PC-3 (cell line): Measurements from ENCODE around the gene TEX13A. TPM values are rescaled to one million over a fixed set of nuclear protein-coding genes. Genes with fewer than 3 reads are reported as not detected.

ENCODE experiments used
- ATAC-seq: fragments of 200-7000 bp; cut with Tn5 transposase; 2 replicates; pipeline ENCODE4 v1.9.1; 2020; ENCODE audit warnings: mild to moderate bottlenecking, moderate library complexity
- BruUV-seq: library from RNA; stranded (reverse); fragments of 400-500 nt; replicated peaks from 2 replicates; lab custom pipeline; 2021; lab: Mats Ljungman, UMichigan
- CTCF ChIA-PET: fragments of 300-600 bp; sonication (Branson Sonifier 250); formaldehyde crosslinking; loops from one replicate; lab custom pipeline; 2022; ENCODE audit warnings: antibody characterized with exemption; lab: Charles Lee
- POLR2A ChIA-PET: fragments of 300-600 bp; sonication (Branson Sonifier 250); formaldehyde crosslinking; loops from one replicate; lab custom pipeline; 2022; ENCODE audit warnings: antibody characterized with exemption; ENCODE audit not compliant: unreplicated experiment; lab: Charles Lee
- DNase-seq: peaks from one replicate; pipeline ENCODE4 v3.0.0-alpha.2; 2015
- H2AFZ ChIP-seq: fragments of 300-600 bp; sonication (generic); 2 replicates; pipeline ENCODE4 v1.6.0; 2016; ENCODE audit warnings: antibody characterized with exemption, low read length
- H3F3A ChIP-seq: fragments of 300-600 bp; sonication (generic); one replicate; pipeline ENCODE4 v1.6.0; 2017; ENCODE audit warnings: antibody characterized with exemption, low read length, control low read depth, mild to moderate bottlenecking; ENCODE audit not compliant: unreplicated experiment
- H3K27ac ChIP-seq: fragments of 300-600 bp; sonication (generic); 2 replicates; pipeline ENCODE4 v1.5.1; 2016; ENCODE audit warnings: mild to moderate bottlenecking, low read length
- H3K27me3 ChIP-seq: fragments of 300-600 bp; sonication (generic); 2 replicates; pipeline ENCODE4 v1.6.1; 2016; ENCODE audit warnings: low read length, mixed read lengths
- H3K36me3 ChIP-seq: fragments of 300-600 bp; sonication (generic); 2 replicates; pipeline ENCODE4 v1.6.1; 2016; ENCODE audit warnings: low read depth, mixed run types, low read length, mixed read lengths
- H3K4me1 ChIP-seq: fragments of 300-600 bp; sonication (generic); 2 replicates; pipeline ENCODE4 v1.5.1; 2016; ENCODE audit warnings: low read length; ENCODE audit not compliant: insufficient read depth
- H3K4me2 ChIP-seq: fragments of 300-600 bp; sonication (generic); 2 replicates; pipeline ENCODE4 v1.6.0; 2016; ENCODE audit warnings: low read length
- H3K4me3 ChIP-seq: fragments of 300-600 bp; sonication (generic); 2 replicates; pipeline ENCODE4 v1.5.1; 2016; ENCODE audit warnings: mild to moderate bottlenecking, low read length, mixed read lengths
- H3K79me2 ChIP-seq: fragments of 300-600 bp; sonication (generic); 2 replicates; pipeline ENCODE4 v1.6.1; 2017; ENCODE audit warnings: low read length, mixed read lengths
- H3K9ac ChIP-seq: fragments of 300-600 bp; sonication (generic); 2 replicates; pipeline ENCODE4 v1.6.0; 2016; ENCODE audit warnings: mild to moderate bottlenecking, low read length
- H3K9me2 ChIP-seq: fragments of 300-600 bp; sonication (generic); replicated peaks from 2 replicates; pipeline ENCODE4 v1.6.1; 2016; ENCODE audit warnings: mixed run types, low read length, mixed read lengths
- H3K9me3 ChIP-seq: fragments of 300-600 bp; sonication (generic); 2 replicates; pipeline ENCODE4 v1.6.1; 2016; ENCODE audit warnings: low read length, mixed read lengths
- H4K20me1 ChIP-seq: fragments of 300-600 bp; sonication (generic); 2 replicates; pipeline ENCODE4 v1.6.1; 2016; ENCODE audit warnings: low read length, mixed read lengths
- CTCF ChIP-seq: fragments of 300-600 bp; sonication (generic); conservative IDR thresholded peaks from 2 replicates; pipeline ENCODE4 v1.5.1; 2017; ENCODE audit warnings: antibody characterized with exemption, low read depth, mild to moderate bottlenecking, low read length
- EZH2 ChIP-seq: fragments of 300-600 bp; sonication (generic); IDR thresholded peaks from one replicate; pipeline ENCODE4 v1.6.1; 2017; ENCODE audit warnings: antibody characterized with exemption, mild to moderate bottlenecking, low read length; ENCODE audit not compliant: unreplicated experiment
- EZH2phosphoT487 ChIP-seq: fragments of 300-600 bp; sonication (generic); IDR thresholded peaks from 2 replicates; pipeline ENCODE4 v1.6.1; 2018; ENCODE audit warnings: mild to moderate bottlenecking, antibody characterized with exemption, low read length, borderline replicate concordance
- intact Hi-C: fragments of 100-400 bp; cut with micrococcal nuclease; formaldehyde crosslinking; loops from 2 replicates; pipeline ENCODE4 v1.9.0; 2023
- total RNA-seq: library from RNA; depleted of rRNA; stranded (reverse); fragments of >200 nt; gene quantifications from 2 replicates; pipeline ENCODE4 v1.2.3, GENCODE V29; 2014

Gene TEX13A
- total RNA-seq, 1 experiment from 2014 or later, result not detected

GRCh38 chrX:105211066-105211575 is 9.4 kb downstream of the TEX13A start:
- TF ChIP-seq EZH2phosphoT487 (no peak), CTCF (no peak), EZH2 (no peak)
- CTCF ChIA-PET, result no interaction called here
- no TSS peak for BruUV-seq
- Histone ChIP-seq H3K27ac (no peak overlapping the region), H3K9me3 (no peaks in the 10 kb centered on the region), H4K20me1 (no peaks in the 10 kb centered on the region), H3K27me3 (no peaks in the 10 kb centered on the region), H3K9ac (no peak overlapping the region), H3F3A (no peaks in the 10 kb centered on the region), H3K36me3 (no peaks in the 10 kb centered on the region), H2AFZ (no peak overlapping the region), H3K4me1 (no peaks in the 10 kb centered on the region), H3K4me3 (no peak overlapping the region), H3K79me2 (no peaks in the 10 kb centered on the region), H3K4me2 (no peak overlapping the region), H3K9me2 (no peaks in the 10 kb centered on the region)
- POLR2A ChIA-PET, result no interaction called here
- DNase-seq, result peak; percentile 8
- intact Hi-C loops, result no loop called here
- no peak for ATAC-seq

- Histone ChIP-seq H3K4me2 (no peak overlapping the region), H3F3A (no peaks in the 10 kb centered on the region), H3K27ac (no peak overlapping the region), H4K20me1 (no peaks in the 10 kb centered on the region), H3K4me3 (no peak overlapping the region), H3K36me3 (no peaks in the 10 kb centered on the region), H3K9me2 (no peaks in the 10 kb centered on the region), H3K4me1 (no peaks in the 10 kb centered on the region), H3K9me3 (no peaks in the 10 kb centered on the region), H3K9ac (no peak overlapping the region), H2AFZ (no peak overlapping the region), H3K27me3 (no peaks in the 10 kb centered on the region), H3K79me2 (no peaks in the 10 kb centered on the region)
- TF ChIP-seq CTCF (peak; percentile 54), EZH2phosphoT487 (no peak)
- no TSS peak for BruUV-seq
- ChIA-PET POLR2A (no interaction called here), CTCF (no interaction called here)
- DNase-seq (peak; percentile 33), ATAC-seq (no peak)
- intact Hi-C loops, result no loop called here
Measured at GRCh38 chrX:105210258-105210657, 10.2 kb downstream of the TEX13A start.

- intact Hi-C loops, result no loop called here
- Histone ChIP-seq H3K79me2 (no peaks in the 10 kb centered on the region), H3K27ac (no peak overlapping the region), H3K4me2 (no peak overlapping the region), H3K36me3 (no peaks in the 10 kb centered on the region), H3K9ac (no peak overlapping the region), H3K27me3 (no peaks in the 10 kb centered on the region), H3K4me1 (no peaks in the 10 kb centered on the region), H3F3A (no peaks in the 10 kb centered on the region), H3K9me3 (no peaks in the 10 kb centered on the region), H4K20me1 (no peaks in the 10 kb centered on the region), H3K9me2 (no peaks in the 10 kb centered on the region), H2AFZ (no peak overlapping the region), H3K4me3 (no peak overlapping the region)
- DNase-seq, result no peak
- CTCF ChIA-PET, result no interaction called here
- POLR2A ChIA-PET, result no interaction called here
- TF ChIP-seq CTCF (no peak), EZH2phosphoT487 (no peak), EZH2 (no peak)
- no peak for ATAC-seq
- BruUV-seq, result no TSS peak
Measured at GRCh38 chrX:105209406-105209805, 11.1 kb downstream of the TEX13A start.
